NCI-H2107 (cell line): ENCODE data around the gene KLHL29.

Experiments used
- DNase-seq: peaks from one replicate; lab custom pipeline; 2025; lab: John Stamatoyannopoulos, UW

Gene KLHL29

DNA sequence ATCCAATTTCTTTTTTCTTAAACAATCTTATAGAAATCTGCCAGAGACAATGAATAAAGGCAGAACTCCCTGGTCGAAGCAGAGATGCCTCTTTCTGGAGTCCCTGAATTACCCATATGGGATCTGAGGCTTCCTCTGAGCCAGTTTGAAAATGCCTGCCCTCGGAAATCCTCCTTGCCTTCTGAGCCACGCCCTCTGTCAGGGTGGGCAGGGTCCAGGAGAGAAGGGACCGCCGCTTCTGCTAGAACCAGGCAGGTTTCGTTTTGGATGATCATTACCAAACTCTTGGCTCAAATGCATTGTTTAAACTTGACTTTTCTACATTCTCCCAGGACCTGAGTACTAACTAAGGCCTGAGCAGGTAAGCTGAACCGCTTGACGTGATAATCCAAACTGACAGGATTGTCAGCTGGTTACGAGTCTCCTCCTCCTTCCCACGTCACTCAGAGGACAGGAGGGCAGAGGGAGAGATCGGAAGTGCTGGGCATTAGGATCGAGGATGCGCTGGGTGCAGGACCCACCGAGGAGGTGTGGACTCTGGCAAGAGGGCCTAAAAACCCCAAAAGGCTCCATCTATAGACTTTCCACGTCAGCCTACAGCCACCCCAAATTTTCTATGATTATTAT is 128.4 kb downstream of the KLHL29 start:
- DNase-seq: no peak

DNA sequence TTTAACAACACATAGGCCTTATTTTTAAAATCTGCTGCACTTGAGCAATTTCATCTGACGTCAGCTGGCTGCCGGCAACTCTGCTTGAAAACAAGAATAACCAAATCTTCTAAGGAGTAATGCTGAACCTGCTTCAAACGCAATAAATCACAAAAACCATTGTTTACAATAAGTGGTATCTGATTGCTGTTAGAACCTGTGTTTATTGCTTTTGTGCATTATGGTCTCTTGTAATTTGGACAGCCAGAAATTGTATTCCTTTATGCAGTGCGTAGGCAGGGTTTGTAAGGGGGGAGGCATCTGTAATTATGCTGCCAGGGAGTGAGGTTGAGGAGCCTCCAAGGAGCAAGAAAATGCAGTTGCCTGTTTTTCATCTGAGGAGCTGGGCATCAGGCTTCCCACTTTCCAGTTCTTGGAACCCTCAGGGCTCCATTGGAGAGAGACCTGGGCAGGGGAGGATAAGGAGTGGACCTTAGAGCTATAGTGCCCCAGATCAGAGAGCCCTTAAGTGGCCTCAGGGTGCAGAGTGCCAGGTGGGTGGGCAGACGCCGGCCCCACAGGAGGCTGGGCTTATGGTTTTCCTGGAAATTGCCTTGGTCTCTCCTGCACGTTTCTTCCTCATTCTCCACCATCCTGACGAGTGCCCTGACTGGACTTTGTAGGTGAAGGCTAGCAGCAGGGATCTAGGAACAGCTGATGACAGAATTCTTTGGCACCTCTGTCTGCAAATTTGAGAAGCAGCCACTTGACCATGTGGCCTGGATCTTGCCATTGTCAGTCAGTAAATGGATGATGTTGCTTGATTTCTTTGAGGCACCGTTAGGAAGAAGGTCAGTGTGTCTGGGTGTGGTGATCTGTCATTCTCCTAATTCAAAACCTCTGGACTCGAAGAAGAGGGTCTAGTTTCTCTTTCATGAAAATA is 129.2 kb downstream of the KLHL29 start:
- no peak for DNase-seq

DNA sequence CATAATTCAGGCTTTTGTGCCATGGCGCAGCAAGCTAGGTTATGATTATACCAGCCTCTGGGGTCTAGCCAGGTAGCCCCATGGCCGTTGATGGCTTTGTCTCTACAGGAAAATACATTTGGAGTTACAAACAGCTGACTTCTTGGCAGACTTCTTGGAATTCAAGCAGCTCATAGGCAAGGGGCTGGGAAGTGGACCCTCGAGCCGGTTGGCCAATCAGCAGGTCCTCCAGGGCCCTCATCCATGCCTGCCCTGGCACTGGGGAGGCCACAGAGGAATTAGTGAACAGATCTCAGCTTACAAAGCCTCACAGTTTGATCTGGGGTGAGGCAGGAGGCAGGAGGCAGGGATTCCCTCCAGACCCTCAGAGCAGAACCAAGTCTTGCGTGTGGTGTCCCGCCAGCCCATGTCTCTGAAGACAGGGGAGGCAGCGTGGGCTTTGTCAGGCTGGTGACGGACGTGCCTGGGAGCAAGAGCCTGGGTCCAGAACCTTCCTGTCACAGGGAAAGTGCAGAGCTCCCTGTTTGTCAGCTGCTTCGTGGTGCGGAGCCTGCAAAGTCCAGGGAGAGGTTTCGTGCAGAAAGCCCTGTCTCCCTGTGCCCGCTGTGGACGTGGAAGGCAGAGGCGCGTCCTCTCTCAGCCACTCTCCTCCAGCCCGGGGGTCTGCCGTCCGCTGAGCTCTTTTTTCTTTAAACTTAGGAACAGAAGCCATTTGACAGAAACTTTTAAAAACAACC is 131.7 kb downstream of the KLHL29 start:
- DNase-seq: no peak

DNA sequence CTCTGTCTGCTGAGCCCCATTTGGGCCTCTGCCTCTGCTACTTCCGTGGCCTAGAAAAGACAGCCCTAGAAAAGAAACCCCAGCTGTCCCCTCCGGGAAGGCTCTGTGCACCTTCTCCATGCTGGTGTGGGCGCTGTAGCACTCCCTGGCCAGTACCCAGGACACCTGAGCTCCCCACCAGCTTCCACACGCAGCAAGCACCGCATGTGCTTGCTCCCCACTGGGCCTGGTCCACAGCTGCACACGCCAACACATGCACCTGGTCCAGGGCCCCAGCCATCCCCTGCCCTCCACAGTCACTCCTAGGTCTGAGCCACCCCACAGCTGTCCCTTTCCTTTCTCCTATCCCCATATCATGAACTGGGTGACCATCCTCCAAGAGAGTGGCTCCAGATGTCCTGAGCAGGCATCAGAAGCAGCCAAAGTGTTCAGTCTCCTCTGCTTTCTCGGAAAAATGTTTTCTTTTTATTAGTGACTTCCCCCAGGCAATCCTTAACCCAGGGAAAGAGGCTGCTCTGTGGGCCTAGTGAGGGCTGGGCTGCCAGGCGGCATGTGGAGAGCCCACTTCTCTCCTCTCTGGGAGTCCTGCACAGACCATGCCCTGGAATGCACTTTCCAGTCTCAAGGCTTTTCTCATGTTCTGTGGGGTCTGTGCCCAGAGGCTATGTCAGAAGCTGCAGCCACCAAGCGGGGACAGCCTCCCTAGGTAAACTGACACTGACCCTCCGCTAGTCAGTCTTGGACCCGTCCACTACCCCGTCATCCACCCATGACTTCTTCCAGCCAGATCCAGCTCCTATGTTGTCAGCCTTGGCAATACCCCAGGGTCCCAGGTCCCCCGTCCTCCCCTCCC is 133.7 kb downstream of the KLHL29 start:
- no peak for DNase-seq

DNA sequence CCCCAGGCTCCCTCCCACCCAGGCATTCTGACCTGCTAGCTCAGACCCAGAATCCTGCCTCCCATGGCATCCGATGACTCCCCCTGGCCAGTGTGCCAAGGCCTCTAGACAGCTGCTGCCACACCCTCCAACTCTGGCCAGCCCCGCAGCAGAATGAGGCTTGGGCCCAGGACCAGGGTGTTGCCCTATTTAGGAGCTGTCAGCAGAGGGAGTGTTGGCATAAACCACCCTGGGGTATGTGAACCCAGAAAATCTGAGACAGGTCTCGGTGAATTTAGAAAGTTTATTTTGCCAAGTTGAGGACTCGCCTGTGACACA is 134.3 kb downstream of the KLHL29 start:
- no peak for DNase-seq

DNA sequence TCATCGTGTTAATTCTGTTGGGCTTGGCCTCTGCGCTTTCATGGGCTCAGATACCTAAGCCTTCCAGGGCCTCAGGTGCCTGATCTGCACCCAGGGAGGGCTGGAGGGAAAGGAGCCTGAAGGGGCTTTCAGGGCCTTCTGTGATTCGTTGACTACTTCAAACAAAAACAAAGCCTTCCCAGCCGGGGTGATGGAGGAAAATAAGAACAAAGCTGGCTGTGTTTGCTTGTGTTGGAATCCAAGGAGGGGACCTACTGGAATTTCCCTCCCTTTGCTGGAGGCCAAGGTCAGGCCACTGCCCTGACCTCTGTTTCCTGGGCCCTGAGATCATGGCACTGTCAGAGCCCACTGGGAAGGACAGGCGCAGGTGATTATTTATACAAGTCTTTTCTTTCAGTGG is 135.3 kb downstream of the KLHL29 start:
- no peak for DNase-seq

DNA sequence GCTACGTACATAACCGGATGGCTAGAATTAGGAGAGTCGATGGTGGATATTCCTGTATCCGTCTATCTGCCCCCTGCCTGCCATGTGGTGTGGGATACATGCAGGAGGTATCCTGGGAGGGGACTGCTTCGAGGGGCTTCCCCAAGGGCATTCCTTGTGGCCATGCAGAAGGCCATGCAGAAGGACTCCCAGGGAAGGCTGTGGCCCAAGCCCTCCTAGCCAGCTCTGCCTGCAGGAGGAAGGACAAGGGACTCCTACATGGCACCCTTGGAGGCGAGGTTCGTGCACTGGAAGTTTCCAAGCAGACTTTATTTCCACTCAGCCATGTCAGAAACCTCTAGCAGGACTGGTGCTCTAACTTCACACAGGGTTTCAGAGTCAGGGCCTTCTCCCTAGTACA is 136.1 kb downstream of the KLHL29 start:
- no peak for DNase-seq

DNA sequence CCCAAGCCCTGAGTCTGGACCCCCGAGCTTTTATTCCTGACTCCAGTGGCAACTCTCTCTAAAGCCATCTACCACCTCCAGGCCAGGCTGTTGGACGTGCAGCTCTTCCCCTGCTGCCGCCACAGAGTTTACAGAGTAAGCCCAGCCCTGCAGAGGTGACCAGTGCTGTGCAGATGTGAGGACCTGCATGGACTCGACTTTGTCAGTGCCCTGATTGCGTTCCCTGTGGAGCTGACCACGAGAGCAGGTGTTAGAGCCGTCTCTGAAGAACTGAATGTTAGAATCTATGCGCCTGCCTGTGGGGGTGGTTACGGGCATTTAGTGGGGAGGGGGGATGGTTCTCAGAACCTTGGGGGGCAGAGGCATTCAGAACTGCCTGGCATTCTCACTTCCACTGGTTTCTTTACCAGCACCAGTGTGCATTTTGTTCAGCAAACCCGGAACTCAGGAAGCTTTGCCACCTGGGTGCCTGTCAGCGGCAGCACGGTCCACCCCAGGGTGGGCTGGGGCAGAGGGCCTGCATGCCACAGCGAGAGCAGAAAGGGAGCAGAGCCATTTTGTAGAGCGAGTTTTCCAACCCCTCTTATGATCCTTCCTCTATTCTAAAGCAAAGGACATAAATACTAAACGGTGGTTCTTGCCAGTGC is 137.9 kb downstream of the KLHL29 start:
- no peak for DNase-seq

DNA sequence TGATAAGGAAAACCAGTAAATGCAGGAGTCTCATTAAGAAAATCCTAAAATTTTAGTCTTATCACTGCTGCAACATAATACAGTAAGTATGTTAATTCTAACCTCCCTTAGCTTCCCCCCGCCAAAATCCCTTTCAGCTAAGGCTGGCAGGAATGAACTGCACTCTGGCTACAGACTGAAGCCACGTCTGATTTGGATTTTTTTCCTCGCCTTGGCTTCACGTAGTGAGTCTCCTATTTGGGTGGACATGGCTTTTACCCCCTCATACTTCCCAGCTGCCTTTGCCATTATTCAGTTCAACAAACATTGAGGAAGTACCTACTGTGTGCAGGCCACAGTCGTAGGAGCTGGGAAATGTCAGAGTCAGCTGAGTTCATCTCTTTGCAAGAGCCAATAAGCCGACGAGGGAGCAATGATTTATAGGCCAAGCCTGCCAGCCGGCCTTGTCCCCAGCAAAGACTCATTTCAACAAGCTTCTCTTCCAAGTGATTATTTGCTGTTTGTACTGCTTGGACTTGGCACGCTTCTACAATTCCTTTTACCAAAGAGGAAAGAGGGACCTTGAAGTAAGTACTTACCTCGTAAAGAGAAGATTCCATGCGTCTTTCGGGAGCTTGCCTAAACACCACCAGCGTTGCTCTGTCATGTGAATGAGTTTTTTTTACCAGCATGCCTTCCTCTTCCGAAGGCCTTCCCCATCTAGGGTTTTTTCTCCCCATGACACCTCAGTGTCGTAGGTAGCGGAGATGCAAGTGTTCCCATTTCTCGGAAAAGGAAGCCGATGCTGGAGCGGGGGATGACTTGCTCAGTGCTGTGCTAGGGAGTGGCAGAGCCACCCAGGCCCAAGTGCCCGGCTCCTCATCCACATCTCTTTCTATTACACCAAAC is 138.6 kb downstream of the KLHL29 start:
- DNase-seq: no peak

DNA sequence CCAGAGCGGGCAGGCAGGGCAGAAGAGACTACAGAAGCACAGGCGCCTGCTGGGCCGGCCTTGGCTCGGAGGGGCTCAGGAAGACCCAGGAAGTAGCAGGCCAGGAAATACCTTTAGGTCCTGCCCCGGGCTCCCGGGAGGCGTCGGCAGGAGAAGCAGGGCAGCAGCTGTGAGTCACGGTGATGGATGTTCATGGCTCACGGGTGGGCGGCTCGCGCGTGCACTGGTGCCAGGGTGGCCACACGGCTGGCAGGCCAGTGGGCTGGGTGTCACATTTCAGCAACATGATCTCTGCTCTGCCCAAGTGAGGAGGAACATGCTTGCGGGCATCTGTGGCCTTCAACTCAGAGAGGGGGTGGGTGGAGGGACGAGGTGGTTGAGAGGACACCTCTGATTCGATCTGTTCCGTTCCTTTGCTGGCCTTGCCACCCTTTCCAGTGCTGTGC is 139.3 kb downstream of the KLHL29 start:
- DNase-seq: no peak

DNA sequence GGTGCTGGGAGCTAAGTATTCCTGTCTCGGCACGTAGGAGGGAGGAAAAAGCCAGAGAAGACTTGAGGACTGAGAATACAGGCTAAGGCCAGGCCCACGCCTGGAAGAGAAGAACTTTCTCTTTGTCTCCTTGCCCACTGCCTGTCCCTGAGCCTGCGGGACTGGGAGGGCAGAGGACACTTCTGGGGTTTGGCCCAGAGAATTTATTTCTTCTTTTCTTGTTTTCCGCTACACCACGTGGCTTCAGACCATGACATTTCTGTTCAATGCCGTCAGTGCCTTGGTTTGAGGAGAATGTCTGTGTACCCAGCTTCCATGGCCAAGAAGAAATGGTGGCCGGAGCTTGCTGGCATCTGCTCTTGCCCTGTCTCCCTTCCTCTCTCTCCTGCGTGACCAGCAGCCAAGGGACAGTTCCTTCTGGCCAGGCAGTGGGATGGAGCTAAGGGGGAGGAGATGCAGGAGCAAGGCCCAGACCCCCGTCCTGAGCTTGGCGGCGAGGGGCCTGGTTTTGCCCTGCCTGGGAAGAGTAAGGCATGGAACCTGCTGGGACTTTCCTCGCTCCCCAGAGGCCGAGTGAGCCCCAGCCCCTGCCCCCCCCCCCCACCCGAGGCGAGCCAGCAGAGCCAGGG is 140.3 kb downstream of the KLHL29 start:
- no peak for DNase-seq

DNA sequence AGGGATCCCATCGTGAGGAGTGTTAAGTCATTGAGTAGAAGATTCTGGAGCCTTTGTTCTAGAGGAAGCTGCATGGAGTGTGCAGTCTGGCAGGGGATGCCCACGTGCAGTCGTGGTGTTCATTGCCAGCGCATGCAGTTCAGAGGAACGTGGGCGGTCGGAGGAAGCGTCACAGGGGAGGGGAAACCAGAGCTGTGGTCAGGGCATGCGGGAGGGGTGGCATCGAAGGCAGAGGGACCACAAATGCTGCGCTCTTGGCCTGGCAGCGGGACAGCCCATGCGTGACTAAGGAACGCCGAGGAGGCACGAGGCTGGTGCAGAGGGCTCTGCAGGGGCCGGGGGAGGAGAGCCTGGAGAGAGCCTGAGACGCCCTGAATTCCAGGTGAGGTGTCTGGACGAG is 141.1 kb downstream of the KLHL29 start:
- no peak for DNase-seq

DNA sequence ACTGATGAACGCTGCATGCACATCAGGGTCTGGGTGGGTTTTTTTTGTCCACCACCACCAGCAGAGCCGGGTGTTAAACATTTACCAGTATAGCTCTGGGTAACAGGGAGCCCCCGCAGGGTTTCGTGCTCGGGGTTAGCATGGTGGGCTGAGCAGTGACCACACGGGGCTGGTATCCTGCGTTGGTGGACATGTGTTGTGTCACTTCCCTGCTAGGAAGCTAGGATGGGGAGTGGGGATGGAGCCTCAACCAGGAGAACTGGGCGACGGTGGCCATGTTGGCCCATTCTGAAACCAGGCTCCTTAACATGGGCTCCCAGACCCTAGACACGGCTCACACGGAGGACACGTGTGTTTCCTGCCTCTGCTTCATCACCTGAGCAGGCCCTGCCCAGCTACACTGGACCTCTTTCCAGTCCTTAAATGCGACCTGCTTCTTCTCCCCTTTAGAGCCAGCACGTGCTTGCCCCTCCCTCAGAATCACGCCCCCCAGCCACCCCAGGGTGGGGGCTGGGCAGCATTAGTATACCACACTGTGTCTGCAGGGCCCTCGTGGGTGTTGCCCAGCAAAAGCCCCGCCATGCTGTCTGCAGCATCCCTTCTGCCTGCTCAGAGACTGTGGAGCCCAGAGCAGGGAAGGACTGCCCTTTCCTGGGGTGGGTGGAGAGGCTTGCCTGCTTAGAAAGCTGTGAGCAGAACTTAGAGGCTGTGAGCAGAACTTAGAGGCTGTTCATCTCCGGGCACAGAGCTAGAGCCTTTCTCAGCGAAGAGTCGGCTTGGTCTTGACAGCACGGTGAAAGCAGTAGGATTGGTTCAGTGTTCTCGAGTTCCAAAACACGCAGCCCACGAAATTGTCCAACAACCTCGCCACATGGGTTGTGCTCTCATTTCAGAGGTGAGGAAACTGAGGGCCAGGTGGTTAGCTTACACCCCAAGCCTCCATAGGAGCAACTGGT is 142.1 kb downstream of the KLHL29 start:
- DNase-seq: no peak

DNA sequence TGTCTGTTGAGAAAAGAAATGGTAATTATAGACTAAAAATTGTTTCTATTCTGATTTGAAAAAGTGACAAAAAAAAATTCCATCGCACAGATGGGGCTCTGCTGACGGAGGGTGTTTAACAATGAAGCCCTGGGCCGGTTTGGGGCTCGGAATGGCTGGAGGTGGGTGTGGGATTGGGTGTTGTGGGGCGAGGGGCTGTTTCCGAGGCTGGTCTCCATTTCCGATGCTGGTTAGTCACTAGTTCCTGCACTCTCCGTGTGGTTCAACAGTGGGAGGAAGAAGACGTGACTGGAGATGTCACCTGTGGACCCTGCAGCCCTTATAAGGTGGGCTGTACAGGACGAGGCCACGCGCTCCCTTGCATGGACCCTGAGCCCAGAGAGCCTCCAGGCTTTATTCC is 143.2 kb downstream of the KLHL29 start:
- no peak for DNase-seq

DNA sequence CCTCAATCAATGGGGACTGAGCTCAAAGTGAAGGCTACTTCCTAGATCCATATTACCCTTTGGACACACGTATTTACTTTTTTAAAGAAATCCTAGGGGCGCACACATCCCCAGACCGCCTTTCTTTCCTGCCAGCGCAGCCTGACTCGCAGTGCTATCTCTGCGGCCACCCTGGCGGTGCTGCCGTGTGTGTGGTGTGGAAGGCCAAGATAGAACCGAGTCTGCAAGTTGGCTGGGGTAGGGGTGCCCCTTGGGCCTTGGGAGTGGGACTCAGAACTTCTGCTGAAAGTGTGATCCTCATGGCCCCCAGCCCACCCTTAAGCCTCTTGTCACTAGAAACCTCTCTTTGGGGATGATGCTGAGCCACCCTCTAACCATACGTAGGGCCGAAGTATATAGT is 143.7 kb downstream of the KLHL29 start:
- DNase-seq: no peak

DNA sequence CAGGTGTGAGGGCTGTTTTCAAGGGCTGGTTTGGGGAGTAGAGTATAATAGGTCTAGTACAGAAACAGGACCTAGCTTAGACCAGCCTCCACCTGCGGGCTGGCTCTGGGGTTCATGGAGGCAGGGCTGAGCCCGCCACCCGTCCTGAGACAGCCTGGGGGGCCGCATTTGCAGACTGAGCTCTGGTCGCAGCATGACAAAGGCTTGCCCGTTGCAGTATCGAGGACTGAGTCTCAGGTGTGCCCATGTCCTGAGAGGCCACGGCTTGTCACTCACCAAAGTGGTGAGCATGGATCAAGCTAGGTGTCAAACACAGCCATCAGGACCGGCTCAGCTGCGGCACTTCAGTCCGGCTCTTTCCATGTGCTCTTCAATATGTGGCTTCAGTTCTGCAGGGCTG is 144.7 kb downstream of the KLHL29 start:
- DNase-seq: no peak

DNA sequence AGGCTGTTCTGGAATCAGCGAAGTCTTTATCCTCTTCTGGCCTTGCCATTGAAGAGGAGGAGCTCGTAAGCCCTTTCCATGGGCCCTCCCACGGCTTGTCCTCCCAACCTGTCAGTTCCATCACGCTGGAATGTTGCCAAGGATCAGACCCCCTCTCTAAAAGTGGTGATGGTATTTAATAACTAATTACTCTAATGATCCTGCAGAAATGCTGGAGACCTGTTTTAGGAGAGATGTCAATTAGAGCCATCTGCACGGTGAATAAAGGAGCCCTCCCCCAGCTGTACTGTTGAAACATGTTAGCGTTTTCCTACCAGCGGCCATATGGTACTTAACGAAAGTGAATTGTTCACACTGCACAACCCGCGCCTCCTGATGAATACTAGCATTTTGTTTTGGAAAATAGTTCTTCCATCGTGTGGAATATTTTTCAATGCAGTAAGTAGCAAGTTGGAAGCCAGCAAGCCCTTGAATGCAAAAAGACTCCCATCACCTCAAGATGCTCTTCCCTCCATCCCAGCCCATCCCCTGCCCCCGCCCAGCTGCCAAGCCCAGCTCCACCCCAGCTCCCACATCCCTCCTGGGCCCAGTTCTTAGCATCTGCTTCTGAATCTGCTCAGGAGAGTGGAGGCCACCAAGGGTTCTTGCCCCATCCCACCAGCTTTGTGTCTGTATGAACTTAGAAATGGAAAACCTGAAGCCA is 145.4 kb downstream of the KLHL29 start:
- DNase-seq: no peak

DNA sequence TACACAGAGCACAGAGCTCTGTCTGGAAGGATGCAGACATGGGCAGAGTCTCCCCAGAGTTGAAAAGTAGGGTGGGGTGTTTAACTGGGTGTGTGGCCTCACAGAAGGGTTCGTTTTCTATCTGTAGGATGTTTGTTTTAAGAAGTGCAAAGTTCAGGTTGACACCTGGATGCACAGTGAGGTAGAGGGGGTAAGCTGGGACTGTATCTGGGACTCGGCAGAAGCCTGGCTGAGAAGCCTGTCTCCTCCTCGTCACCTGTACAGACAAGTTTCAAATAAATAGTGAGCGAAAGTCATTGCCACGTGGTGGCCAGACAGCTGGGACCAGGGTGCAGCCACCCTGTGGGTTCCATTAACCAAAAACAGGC is 145.9 kb downstream of the KLHL29 start:
- DNase-seq: no peak
